Progenitor cell of endocrine pancreas (in vitro differentiated cells): ENCODE measurements around the gene RPP40. TPM values are rescaled to one million over a fixed set of nuclear protein-coding genes. Genes with fewer than 3 reads are reported as not detected.
A peak's percentile ranks its signal among the peaks of the same experiment; 100 is the strongest.

Experiments
- DNase-seq: peaks from one replicate; pipeline ENCODE4 v3.0.0; 2021; ENCODE audit warnings: low spot score; ENCODE audit not compliant: unreplicated experiment
- H3K27ac Mint-ChIP-seq: 2 replicates; pipeline ENCODE4 v1.8.0; 2021; ENCODE audit warnings: mild to moderate bottlenecking, moderate library complexity, mixed read lengths
- H3K27me3 Mint-ChIP-seq: 2 replicates; pipeline ENCODE4 v1.8.0; 2021; ENCODE audit warnings: mixed read lengths
- H3K36me3 Mint-ChIP-seq: 2 replicates; pipeline ENCODE4 v1.8.0; 2022; ENCODE audit warnings: mixed read lengths; ENCODE audit not compliant: insufficient read depth
- H3K4me1 Mint-ChIP-seq: 2 replicates; pipeline ENCODE4 v1.8.0; 2021; ENCODE audit warnings: low read depth, mixed read lengths
- H3K4me3 Mint-ChIP-seq: 2 replicates; pipeline ENCODE4 v1.8.0; 2021; ENCODE audit warnings: low read depth, mild to moderate bottlenecking, moderate library complexity, mixed read lengths
- H3K9me3 Mint-ChIP-seq: 2 replicates; pipeline ENCODE4 v1.8.0; 2021; ENCODE audit warnings: low read depth, mixed read lengths
- total RNA-seq: library from RNA; stranded (reverse); gene quantifications from 2 replicates; pipeline ENCODE4 v1.2.1, GENCODE V29; 2021
- TF ChIP-seq, protein P1 (sequence below): fragments of 200-600 bp; sonication (generic); IDR thresholded peaks from one replicate; pipeline ENCODE4 v1.5.0; 2021; ENCODE audit warnings: antibody characterized with exemption, mild to moderate bottlenecking; ENCODE audit not compliant: unreplicated experiment

RPP40 gene
- total RNA-seq, 1 donor from 2014 or later, result 8.0 TPM

DNA sequence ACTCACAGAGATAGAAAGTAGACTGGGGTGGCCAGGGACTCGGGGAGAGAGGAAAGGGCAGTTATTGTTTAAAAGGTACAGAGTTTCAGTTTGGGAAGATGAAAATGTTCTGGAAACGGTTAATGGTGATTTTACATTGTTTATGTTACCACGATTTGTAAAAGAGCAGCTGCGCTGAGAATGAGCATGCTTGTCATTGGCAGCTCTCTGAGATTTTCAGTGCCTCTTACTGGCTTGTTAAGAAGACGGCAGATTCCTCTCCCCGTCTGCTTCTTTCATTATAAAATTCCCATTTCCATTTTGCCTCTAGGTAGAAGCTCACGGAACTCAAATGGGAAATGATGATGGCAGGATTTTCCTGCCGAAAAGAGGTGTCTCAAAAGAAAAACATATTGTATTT is 41.6 kb upstream of the RPP40 start:
- Mint-ChIP-seq H3K4me3 (no peak overlapping the region), H3K9me3 (peaks cover 7% of the 10 kb centered on the region), H3K27me3 (no peaks in the 10 kb centered on the region), H3K27ac (no peak overlapping the region), H3K4me1 (no peaks in the 10 kb centered on the region), H3K36me3 (no peaks in the 10 kb centered on the region)
- DNase-seq, result no peak
- TF ChIP-seq, protein P1, sequence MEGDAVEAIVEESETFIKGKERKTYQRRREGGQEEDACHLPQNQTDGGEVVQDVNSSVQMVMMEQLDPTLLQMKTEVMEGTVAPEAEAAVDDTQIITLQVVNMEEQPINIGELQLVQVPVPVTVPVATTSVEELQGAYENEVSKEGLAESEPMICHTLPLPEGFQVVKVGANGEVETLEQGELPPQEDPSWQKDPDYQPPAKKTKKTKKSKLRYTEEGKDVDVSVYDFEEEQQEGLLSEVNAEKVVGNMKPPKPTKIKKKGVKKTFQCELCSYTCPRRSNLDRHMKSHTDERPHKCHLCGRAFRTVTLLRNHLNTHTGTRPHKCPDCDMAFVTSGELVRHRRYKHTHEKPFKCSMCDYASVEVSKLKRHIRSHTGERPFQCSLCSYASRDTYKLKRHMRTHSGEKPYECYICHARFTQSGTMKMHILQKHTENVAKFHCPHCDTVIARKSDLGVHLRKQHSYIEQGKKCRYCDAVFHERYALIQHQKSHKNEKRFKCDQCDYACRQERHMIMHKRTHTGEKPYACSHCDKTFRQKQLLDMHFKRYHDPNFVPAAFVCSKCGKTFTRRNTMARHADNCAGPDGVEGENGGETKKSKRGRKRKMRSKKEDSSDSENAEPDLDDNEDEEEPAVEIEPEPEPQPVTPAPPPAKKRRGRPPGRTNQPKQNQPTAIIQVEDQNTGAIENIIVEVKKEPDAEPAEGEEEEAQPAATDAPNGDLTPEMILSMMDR, result no peak

- Mint-ChIP-seq H3K4me1 (no peaks in the 10 kb centered on the region), H3K36me3 (no peaks in the 10 kb centered on the region), H3K27ac (no peak overlapping the region), H3K9me3 (peaks cover 4% of the 10 kb centered on the region), H3K4me3 (no peak overlapping the region), H3K27me3 (no peaks in the 10 kb centered on the region)
- TF ChIP-seq, protein P1, result no peak
- no peak for DNase-seq
These were observed 41.0 kb upstream of the RPP40 start for GRCh38 chr6:5044866-5045265.

GRCh38 chr6:5042436-5042835 is 38.6 kb upstream of the RPP40 start:
- H3K36me3 Mint-ChIP-seq, result no peaks in the 10 kb centered on the region
- no peaks in the 10 kb centered on the region for H3K9me3 Mint-ChIP-seq
- no peak overlapping the region for H3K4me3 Mint-ChIP-seq
- no peaks in the 10 kb centered on the region for H3K27me3 Mint-ChIP-seq
- no peak overlapping the region for H3K27ac Mint-ChIP-seq
- TF ChIP-seq, protein P1, result no peak
- H3K4me1 Mint-ChIP-seq, result no peaks in the 10 kb centered on the region
- no peak for DNase-seq

GRCh38 chr6:5041955-5042354 is 38.1 kb upstream of the RPP40 start:
- H3K27me3 Mint-ChIP-seq, result no peaks in the 10 kb centered on the region
- no peaks in the 10 kb centered on the region for H3K4me1 Mint-ChIP-seq
- no peaks in the 10 kb centered on the region for H3K9me3 Mint-ChIP-seq
- TF ChIP-seq, protein P1, result no peak
- H3K36me3 Mint-ChIP-seq, result no peaks in the 10 kb centered on the region
- H3K4me3 Mint-ChIP-seq, result no peak overlapping the region
- DNase-seq, result no peak
- H3K27ac Mint-ChIP-seq, result no peak overlapping the region

- peak; percentile 23 for DNase-seq
- TF ChIP-seq, protein P1, result peak; percentile 37
- Mint-ChIP-seq H3K36me3 (no peaks in the 10 kb centered on the region), H3K27me3 (peaks cover 21% of the 10 kb centered on the region), H3K4me3 (no peak overlapping the region), H3K9me3 (no peaks in the 10 kb centered on the region), H3K4me1 (peaks cover 13% of the 10 kb centered on the region), H3K27ac (no peak overlapping the region)
These were observed 32.4 kb upstream of the RPP40 start for GRCh38 chr6:5036269-5036668.
